Muscle of back (tissue), 11 donors: ENCODE data around the gene POLD4. TPM values are rescaled to one million over a fixed set of nuclear protein-coding genes. Genes with fewer than 3 reads are reported as not detected.

Experiments
- DNase-seq, 3 donors: peaks; one replicate each; pipeline versions ENCODE4 v3.0.0 to v3.0.0-alpha.2; 2013
- polyA plus RNA-seq, 10 donors: library from polyadenylated mRNA; unstranded; fragments of 120-200 nt; gene quantifications; one replicate each; pipeline ENCODE4 v1.2.1, GENCODE V29; 2013; ENCODE audit not compliant: insufficient read length in 10 of 10

POLD4 gene
- polyA plus RNA-seq, 10 donors, result 19.2 to 33.1 (median 25.3) TPM

GRCh38 chr11:67372993-67373647 lies 19.8 kb upstream of the POLD4 start, which contains the start of gene CLCF1:
CLCF1 (minus strand) TSS chr11:67373598; CDS start chr11:67373539, 59 bp downstream.
- peak in 2 of 3 donors; percentile 70 to 87 for DNase-seq

- DNase-seq, result no peak
Observed at GRCh38 chr11:67372321-67372992, 19.1 kb upstream of the POLD4 start.

GRCh38 chr11:67371911-67372320 lies 18.6 kb upstream of the POLD4 start:
- no peak for DNase-seq

GRCh38 chr11:67371189-67371910 lies 18.0 kb upstream of the POLD4 start:
- no peak for DNase-seq

GRCh38 chr11:67370351-67371076 lies 17.2 kb upstream of the POLD4 start:
- peak in 1 of 3 donors; percentile 67 for DNase-seq

- DNase-seq, result no peak
Observed at GRCh38 chr11:67369801-67370284, 16.5 kb upstream of the POLD4 start.

- DNase-seq, result no peak
Observed at GRCh38 chr11:67369275-67369674, 15.9 kb upstream of the POLD4 start.

GRCh38 chr11:67368621-67369020 lies 15.3 kb upstream of the POLD4 start:
- DNase-seq, result no peak

GRCh38 chr11:67367761-67368227 lies 14.4 kb upstream of the POLD4 start:
- DNase-seq, result no peak

GRCh38 chr11:67366961-67367760 lies 13.8 kb upstream of the POLD4 start:
- peak in 1 of 3 donors; percentile 76 for DNase-seq

- DNase-seq, result peak in 1 of 3 donors; percentile 87
Observed at GRCh38 chr11:67366546-67366945, 13.2 kb upstream of the POLD4 start.

- DNase-seq, result peak in 1 of 3 donors; percentile 44
Observed at GRCh38 chr11:67365736-67366444, 12.5 kb upstream of the POLD4 start.

GRCh38 chr11:67364783-67365722 lies 11.7 kb upstream of the POLD4 start:
- DNase-seq, result no peak

- no peak for DNase-seq
Observed at GRCh38 chr11:67364169-67364568, 10.8 kb upstream of the POLD4 start.

- no peak for DNase-seq
Observed at GRCh38 chr11:67357831-67358670, 4.7 kb upstream of the POLD4 start.

GRCh38 chr11:67356864-67357561 lies 3.7 kb upstream of the POLD4 start:
- peak; percentile 59 to 80 (median 71) for DNase-seq

- no peak for DNase-seq
Observed at GRCh38 chr11:67356387-67356863, 3.1 kb upstream of the POLD4 start.
